NCI-H82 treated with DMSO at 0.1 percent for 48 hours (cell line): ENCODE results near the gene G0S2.
"Not testable (repeated sequence)": the region's sequence is repeated elsewhere in the genome, so short reads cannot be mapped to it uniquely, and the experiment has no call there.

Experiments
- DNase-seq: peaks from one replicate; lab custom pipeline; 2025; ENCODE audit not compliant: unreplicated experiment; lab: John Stamatoyannopoulos, UW

G0S2 gene

DNA sequence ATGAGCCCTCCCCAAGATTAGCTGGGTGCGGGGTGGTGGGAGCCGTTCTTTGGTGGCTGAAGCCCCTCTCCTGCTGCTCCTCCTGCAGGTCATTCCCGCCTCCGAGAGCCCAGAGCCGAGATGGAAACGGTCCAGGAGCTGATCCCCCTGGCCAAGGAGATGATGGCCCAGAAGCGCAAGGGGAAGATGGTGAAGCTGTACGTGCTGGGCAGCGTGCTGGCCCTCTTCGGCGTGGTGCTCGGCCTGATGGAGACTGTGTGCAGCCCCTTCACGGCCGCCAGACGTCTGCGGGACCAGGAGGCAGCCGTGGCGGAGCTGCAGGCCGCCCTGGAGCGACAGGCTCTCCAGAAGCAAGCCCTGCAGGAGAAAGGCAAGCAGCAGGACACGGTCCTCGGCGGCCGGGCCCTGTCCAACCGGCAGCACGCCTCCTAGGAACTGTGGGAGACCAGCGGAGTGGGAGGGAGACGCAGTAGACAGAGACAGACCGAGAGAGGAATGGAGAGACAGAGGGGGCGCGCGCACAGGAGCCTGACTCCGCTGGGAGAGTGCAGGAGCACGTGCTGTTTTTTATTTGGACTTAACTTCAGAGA is 448 bp downstream of the G0S2 start:
- DNase-seq = no peak

DNA sequence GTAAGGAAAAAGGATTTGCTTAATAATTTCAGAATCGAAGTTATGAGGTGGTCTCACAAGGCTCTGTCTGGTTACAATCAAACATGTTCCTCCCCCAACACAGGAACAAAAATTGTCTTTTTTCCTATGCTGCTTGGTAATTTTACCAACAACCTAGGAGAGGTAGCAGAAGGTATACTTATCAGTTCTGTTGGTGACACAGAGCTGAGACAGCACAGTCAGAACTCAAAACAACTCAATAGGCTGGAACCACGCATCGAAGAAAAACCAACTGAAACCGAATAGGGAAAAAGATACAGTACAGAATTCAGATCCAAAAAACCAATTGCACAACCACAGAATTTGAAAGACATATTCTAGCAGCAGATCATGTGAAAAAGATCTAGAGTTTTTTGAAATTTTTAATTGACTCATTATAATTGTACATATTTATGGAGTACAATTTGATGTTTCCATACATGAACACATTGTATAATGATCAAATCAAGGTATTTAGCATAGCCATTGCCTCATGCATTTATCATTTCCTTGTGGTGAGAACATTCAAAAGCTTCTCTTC is 3.8 kb downstream of the G0S2 start:
- DNase-seq = no peak

DNA sequence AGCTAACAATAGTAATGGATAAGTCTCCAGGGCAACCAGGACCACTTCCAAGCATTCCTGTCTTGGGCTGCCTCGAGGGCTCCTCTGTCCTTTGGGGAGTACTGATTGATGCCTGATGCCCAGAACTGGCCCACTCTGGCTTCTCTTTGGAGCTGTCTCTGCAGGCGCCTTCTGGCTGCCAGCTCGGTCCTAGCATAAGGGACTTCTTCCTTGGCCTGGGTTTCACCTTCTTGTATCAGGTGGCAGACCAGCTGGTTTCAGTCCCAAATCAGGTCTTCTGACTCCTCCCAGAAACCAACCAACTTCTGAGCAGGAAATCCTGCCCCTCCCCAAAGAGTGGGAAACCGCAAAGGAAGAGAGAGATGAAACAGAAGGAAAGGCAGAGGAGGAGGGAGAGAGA is 10.6 kb downstream of the G0S2 start:
- DNase-seq = no peak

DNA sequence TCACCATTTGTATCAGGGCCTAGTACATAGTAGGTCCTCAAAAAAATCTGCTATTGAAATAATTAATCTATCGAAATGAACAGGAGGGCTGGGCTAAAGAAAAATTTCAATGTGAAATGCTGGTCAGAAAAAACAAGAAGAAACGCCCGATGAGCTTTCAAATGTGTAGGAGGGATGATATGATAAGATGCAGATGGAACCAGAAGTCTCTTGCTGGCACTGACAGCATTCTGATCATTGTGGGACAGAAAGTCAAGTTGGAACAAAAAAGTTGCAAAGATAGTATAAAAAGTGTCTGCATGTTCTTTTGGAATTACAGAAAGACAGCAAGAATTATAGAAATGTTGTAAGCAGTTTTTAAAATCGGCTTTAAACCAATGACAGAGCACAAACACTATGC is 11.1 kb downstream of the G0S2 start:
- DNase-seq = no peak

DNA sequence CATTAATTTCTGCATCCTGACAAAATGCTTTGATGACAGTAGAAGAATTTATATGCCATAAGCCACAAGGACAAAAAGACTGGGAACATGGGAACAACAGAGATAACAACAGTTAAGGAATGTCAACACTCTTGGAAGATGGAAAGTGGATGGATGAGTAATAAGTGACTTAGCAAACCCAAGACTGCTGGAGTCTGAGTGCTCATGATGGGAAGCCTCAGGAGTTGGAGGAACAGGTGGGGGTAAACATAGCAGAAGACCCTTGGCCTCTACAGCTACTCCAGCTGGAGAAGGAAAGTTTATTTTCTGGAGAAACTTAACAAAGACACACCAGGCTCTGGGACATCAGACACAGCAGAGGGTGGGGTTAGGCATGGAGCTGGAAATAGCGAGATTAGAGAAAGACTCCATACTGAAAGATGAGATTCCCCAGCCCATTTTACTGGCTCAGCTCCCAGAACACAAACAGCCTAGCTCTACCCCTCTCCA is 13.6 kb downstream of the G0S2 start:
- DNase-seq = no peak

DNA sequence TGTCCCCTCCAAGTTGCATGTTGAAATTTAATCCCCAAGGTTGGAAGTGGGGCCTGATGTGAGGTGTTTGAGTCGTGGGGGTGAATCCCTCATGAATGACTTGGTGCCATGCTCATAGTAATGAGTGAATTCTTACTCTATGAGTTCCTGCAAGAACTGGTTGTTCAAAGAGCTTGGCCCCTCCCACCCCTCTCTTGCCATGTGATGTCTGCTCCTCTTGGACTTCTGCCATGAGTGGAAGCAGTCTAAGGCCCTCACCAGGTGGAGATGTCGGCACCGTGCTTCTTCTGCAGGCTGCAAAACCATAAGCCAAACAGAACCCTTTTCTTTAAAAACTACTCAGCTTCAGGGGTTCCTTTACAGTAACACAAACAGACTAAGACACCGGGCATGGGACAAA is 14.3 kb downstream of the G0S2 start:
- DNase-seq = no peak

DNA sequence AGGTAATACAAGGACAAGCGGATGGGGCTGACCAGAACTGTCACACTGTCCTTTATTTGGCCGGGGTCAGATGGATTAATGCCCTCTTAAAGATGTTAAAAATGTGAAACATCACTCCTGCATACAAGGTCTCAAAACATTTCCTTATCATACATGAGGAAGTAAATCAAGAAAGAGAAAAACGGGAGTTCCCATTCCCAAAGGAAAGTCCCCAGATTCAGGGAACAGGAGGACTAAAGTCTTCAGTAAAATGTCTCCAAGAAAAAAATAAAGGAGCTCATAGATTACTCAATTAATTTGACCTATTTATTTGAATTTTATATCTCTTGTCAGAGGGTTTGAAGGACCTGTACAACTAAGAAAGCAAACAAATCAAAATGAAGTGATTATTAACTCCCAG is 16.0 kb downstream of the G0S2 start:
- DNase-seq = no peak

DNA sequence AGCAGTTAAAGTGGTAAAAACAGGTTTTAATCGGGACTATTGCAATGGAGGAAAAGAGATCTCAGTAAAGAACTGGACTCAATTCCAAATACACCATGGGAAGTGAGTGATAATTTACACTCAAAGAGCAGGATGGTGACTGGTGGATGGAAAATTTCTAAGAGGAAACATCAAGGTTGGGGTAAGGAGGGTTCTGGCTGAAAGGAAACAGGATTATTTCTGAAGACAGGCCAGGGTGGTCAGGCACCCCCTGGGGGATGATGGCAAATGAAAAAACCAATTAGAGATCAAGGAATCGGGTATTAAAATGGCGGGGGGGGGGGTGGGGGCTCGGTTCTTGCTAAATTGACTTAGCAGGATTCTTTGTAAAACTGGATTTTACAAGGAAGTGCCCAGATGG is 17.1 kb downstream of the G0S2 start:
- no peak for DNase-seq

DNA sequence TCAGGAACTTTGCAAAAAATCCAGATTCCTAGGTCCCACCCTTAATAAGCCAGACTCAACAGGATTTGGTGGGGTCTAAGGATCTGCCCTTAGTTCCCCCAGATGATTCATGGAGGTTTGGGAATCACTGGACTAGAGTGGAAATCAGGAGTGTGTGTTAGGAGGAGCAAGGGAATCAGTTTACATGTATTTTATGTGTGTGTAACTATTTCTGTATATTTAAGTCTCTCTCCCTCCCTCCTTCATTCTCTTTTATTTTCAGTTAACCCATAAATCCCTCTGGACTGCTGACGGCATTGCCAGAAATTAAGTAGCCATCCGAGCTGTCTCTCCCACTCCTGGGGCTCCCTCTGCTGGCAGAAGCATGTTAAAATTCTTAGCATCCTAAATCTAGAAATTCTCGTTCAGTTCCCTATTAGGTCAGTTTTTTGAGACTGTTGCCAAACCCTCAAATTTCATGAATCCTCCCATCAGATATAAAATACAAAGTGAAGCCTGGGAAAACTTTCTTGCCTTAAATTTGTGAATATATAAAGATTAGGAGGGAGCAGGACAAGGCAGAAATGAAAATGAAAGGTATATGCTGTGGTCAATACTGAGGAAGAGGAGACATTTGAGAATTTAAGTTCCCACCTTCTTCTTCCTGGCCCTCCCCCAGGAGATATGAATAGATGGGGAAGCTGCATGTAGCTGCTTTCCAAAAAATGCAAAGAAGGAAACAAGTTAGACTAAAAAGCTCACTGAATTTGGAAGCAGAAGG is 17.7 kb downstream of the G0S2 start:
- DNase-seq = peak; percentile 84

DNA sequence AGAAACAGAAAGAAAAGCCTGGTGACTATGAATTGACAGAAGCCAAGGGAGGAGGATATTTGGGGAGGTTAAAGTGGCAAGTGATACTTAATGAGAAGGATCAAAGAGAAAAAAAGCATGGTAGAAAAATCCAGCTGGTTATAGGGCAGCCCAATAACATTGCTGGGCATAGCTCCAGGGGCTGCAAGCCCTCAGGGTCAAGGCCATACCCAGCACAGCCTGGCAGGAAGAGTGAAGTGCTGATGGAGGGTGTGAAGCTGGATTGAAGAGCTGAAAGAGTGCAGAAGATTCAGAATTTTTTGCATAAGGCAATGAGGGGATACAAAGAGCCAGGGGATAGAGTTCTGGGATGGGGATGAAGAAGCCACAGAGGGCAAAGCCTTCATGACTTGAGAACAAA is 21.5 kb downstream of the G0S2 start:
- DNase-seq = no peak

DNA sequence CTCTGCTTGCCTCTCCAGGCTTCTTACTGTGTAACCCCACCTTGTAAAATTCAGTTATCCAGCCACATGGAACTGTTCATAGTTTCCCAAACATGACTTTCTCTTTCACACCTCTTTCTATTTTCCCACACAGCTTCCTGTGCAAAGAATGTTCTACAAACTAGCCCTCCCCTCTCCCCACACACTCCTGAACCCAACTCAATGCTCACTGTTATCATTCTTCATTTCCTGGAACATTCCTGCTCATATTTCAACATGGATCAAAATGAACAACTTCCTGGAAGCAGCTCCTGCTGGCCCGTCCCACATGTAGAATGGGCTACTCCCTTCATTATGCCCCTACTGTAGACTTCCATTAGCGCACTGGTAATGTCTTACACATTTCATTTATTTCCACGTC is 21.9 kb downstream of the G0S2 start:
- DNase-seq = no peak

DNA sequence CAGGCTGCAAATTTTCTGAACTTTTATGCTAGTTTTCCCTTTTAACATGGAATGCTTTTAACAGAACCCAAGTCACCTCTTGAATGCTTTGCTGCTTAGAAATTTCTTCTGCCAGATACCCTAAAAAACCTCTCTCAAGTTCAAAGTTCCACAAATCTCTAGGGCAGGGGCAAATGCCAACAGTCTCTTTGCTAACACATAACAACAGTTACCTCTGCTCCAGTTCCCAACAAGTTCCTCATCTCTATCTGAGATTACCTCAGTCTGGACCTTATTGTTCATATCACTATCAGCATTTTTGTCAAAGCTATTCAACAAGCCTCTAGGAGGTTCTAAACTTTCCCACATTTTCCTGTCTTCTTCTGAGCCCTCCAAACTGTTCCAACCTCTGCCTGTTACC is 25.5 kb downstream of the G0S2 start:
- not testable (repeated sequence) for DNase-seq

DNA sequence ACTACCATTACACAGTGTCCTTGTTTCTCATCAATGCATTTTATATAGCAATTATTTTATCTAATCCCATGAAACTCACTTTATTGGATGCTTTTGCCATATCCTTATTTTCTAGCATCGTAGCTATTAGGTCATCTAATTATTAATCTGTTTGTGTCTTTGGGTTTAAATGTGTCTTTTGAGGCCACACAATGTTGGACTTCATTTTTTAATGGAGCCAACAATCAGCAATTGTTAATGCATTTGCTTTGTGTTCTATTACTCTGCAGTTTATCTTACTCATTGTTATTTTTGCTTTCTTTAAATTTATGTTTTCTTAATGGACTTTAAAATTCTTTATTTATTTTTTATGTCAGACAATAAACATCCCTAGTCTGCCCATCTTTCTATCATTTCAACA is 27.6 kb downstream of the G0S2 start:
- DNase-seq = no peak

DNA sequence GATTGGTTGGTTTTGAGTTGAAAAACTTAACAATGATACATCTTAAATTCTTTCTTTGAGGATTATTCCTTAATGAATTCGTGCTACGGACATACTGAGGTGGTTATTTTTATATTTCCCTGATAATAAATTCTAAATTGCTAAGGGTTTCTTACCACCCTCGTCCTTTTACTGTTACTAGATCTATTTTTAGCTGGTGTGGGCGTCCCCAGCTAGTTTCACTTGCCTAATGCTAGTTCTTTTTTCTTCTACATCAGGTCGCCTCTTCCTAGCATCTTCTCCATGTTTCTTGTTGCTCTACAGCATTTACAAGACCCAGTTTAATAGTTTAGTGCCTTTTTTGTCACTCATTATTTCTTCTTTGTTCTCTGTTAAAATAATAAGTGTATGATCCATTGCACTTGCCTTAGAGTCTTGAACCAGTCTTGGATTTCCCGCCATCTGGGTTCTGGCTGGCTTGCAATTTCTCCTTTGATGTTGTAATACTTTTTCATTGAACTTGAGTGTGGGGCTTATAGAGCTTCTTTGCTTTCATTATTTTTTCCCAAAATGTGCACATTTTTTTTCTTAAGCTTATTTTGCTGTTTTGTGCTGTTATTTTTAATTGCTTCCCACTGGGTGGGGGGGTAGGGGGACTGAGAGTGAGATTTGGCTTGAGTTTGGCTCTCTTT is 28.8 kb downstream of the G0S2 start:
- DNase-seq = no peak

DNA sequence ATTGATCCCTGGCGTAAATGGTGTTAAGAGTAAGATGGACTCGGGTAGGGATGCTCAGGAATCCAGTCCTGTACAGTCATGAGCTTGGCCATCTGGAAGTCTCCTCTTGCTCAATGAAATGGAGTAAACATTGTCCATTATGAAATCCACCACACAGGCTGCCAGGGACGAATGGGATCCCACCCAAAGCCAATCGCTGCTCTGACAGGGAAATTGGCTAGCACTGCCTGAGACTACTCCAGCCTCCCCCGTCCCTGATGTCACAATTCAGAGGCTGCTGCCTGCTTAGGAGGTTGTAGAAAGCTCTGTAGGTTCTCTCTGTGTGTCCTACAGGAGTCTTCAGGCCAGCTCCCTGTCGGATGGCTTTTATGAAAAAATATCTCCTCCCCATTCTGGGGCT is 29.4 kb downstream of the G0S2 start, which contains the start of gene HSD11B1:
HSD11B1 (plus strand) TSS at position 263 of the 400 bp plus-strand sequence; CDS start at position 360, 97 bp downstream.
- DNase-seq = no peak

DNA sequence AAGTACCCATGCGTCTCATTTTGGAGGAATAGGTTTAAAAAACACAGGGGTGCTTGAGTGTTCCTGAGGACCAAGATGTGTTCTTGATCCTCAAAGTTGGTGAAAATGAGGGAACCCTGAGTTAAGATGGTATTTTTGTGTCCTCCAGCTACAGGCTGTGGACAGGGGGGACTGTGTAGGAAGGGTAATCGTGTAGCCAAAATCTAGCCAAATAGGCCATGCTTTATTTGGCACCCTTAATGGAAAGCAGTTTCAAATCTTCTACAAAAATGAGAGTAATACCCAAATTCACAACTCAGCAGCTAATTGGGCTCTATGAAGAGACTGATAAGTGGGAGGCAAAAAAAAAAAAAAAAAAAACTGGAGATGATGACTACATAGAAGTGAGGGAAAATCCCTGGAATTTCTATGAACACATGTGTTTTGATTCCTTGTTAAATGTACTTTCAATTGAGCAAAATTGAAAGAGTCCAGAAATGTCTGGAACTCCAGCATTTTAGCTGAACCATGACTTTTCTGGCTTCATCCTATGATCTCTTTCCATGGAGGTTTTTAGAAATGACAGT is 29.9 kb downstream of the G0S2 start:
- no peak for DNase-seq

DNA sequence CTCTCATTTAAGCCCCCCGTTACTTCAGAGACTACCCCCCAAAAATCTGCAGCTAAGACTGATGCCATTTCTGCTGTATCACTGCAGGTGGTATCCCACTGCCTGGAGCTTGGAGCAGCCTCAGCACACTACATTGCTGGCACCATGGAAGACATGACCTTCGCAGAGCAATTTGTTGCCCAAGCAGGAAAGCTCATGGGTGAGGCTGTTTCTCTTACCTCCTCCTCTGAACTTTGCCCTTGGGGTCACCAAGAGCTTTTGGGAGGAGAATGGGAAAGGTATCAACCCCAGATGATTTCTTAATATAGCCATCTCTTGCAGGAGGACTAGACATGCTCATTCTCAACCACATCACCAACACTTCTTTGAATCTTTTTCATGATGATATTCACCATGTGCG is 31.4 kb downstream of the G0S2 start:
- no peak for DNase-seq

DNA sequence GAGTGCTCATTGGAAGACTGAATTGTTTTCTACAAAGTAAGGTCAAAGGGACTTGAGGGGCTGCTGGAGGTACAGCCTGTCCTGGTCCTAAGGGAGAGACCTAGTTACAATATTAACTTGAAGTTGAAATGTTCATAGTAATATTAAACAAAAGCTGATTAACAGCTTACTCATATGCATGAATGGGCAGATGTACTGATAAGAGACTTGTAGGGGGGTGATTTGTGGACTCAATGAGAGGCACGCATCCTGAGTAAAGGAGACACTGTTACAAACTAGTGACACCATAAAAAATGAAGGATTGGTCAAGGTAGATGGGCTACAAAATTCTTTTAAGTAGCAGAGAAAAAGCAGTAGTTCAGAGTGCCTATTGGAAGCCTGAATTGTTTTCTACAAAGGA is 32.1 kb downstream of the G0S2 start:
- no peak for DNase-seq

DNA sequence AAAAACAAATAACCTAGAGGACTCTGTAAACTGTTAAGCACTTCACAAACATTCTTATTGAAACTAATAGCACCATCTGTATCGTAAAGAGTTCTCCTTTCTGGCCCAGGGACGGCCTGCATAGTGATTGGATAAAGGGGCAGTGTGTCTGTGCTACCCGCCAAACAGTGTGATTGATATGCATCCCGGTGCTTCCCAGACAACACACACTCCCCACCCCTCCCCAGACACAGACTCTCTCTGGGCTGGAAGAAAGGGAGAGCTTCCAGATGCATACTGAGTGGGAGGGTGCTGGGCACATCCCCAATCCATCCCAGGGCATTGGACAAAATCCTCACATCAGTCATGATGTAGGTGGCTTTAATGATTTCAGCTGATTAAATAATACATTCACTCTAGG is 33.1 kb downstream of the G0S2 start:
- DNase-seq = no peak

DNA sequence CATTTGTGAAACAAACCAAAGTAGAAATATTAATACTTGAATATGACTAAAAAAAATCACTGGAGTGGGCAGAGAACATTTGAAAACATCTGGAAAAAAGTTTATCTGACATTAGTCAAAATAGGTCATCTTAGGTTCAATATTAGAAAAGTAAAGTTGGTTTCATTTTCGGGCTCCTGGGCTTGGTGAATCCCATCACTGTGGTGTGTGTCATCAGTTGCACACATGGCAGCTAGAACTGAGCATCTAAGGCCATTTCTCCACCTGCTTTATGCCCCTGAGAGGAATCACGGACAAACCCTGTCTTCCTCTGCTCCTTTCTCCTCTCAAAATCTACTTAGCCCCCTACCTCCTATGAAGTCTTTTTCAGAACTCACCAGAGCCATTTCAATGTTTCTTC is 34.9 kb downstream of the G0S2 start:
- no peak for DNase-seq

DNA sequence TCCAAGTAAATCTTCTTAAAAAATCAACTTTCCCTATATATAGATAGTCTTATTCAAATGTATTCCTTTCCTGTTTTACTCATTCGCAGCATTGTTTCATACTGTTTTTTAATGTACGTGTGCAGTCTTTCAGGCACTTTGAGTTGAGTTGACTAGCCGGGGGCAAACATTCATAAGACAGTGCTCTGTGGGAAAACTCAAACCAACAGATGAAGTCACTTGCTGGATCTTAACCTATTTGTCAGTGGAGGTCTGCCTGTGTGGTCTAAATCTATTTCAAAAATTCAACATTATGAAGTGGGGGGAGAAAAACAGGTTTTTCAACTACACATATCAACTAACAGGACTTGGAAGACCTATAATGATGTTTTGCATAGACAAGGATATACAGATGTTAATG is 35.6 kb downstream of the G0S2 start:
- DNase-seq = no peak

DNA sequence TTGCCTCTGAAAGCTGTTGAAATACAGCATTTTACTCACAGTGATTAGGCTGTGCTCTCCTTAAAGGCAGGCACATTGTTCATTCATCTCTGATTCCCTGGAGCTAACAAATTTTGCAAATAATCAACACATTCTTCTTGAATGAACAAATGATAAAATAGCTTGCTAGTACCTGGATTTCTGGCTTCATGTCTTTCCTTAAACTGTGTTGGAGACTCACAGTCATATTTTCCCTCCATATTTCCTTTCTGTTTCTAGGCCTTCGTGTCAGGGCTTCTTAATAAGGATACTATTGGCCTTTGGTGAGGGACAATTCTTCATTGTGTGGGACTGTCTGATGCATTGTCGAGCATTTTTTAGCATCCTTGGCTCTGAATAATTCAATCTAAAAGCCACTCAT is 39.1 kb downstream of the G0S2 start:
- no peak for DNase-seq
